Epidermal melanocyte (primary cell): ENCODE measurements around the gene CTSZ.
"Not testable (repeated sequence)": the region's sequence is repeated elsewhere in the genome, so short reads cannot be mapped to it uniquely, and the experiment has no call there.

Experiments
- DNase-seq: peaks from one replicate; pipeline ENCODE4 v3.0.0; 2011; ENCODE audit warnings: low spot score; ENCODE audit not compliant: insufficient read length

The CTSZ gene

GRCh38 chr20:59014680-59015389, 7.8 kb upstream of the CTSZ start:
- DNase-seq: no peak

GRCh38 chr20:59013959-59014608, 7.0 kb upstream of the CTSZ start:
- no peak for DNase-seq

- no peak for DNase-seq
Observed at GRCh38 chr20:59013031-59013951, 6.2 kb upstream of the CTSZ start.

GRCh38 chr20:59011874-59012157, 4.8 kb upstream of the CTSZ start:
- not testable (repeated sequence) for DNase-seq

GRCh38 chr20:59010995-59011873, 4.2 kb upstream of the CTSZ start:
- DNase-seq: peak; percentile 84

GRCh38 chr20:59010321-59010994, 3.4 kb upstream of the CTSZ start:
- no peak for DNase-seq

GRCh38 chr20:59008715-59009336, 1.8 kb upstream of the CTSZ start:
- DNase-seq: no peak

- no peak for DNase-seq
Observed at GRCh38 chr20:59007665-59008511, 834 bp upstream of the CTSZ start.

- no peak for DNase-seq
Observed at GRCh38 chr20:59006167-59006863, 739 bp downstream of the CTSZ start.

GRCh38 chr20:59005523-59006166, 1.4 kb downstream of the CTSZ start:
- no peak for DNase-seq

GRCh38 chr20:59004763-59005522, 2.1 kb downstream of the CTSZ start:
- DNase-seq: peak; percentile 61

- DNase-seq: no peak
Observed at GRCh38 chr20:59004493-59004762, 2.6 kb downstream of the CTSZ start.

- DNase-seq: no peak
Observed at GRCh38 chr20:59003836-59004492, 3.1 kb downstream of the CTSZ start.

GRCh38 chr20:59002874-59003399, 4.1 kb downstream of the CTSZ start:
- DNase-seq: no peak

GRCh38 chr20:59002388-59002787, 4.7 kb downstream of the CTSZ start:
- DNase-seq: no peak

- DNase-seq: no peak
Observed at GRCh38 chr20:59001449-59002171, 5.4 kb downstream of the CTSZ start.
